ENCODE measurements around the gene UNC93B1. TPM values are rescaled to one million over a fixed set of nuclear protein-coding genes. Genes with fewer than 3 reads are reported as not detected.

The UNC93B1 gene
- total and polyA plus RNA-seq, 12 donors: 3.2 to 18.2 (median 6.8) TPM

DNA sequence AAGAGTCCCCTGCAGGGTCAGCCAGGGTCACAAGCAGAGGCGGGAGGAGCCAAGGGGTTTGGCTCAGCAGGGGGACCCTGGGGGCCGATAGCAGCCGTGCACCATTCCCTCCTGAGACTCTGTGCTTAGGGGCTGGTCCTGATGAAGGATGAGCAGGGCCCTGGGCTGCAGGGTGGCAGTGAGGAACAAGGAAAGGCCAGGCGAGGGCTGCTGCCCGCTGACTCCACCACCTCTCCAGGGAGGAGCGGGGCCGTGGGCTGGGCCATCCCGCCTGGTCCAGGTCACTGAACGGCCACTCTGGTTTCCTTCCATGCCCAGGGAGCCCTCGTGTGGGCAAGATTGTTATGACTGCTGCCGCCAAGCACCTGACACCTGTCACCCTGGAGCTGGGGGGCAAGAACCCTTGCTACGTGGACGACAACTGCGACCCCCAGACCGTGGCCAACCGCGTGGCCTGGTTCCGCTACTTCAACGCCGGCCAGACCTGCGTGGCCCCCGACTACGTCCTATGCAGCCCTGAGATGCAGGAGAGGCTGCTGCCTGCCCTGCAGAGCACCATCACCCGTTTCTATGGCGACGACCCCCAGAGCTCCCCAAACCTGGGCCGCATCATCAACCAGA is 17.4 kb upstream of the UNC93B1 start:
- H3K4me3 ChIP-seq: no peak overlapping the region
- ATAC-seq: peak in 4 of 8 donors; percentile 20 to 32 (median 31)
- peaks cover 0 to 13% (median 0%) of the 10 kb centered on the region in 11 donors for H3K9me3 ChIP-seq

GRCh38 chr11:68020575-68020974 is 16.7 kb upstream of the UNC93B1 start:
- intact Hi-C loops (cut with DNase I): no loop called here

More for the DNA sequence above, 17.4 kb upstream of the UNC93B1 start:
- peak in 2 of 9 donors; percentile 19 to 33 for TF ChIP-seq CTCF (IDR thresholded peaks at IDR 0.05)
- Histone ChIP-seq H3K27me3 (no peaks in the 10 kb centered on the region), H3K4me1 (peaks cover 0 to 10% (median 4%) of the 10 kb centered on the region in 9 donors), H3K36me3 (peaks cover 0 to 54% (median 0%) of the 10 kb centered on the region in 9 donors), H3K27ac (no peak overlapping the region)
- intact Hi-C loops (cut with DNase I): no loop called here
- WGBS, 2 donors: 69 to 80% methylated on average over 26 to 27 of the region's 27 CpGs
- DNase-seq: no peak

GRCh38 chr11:68019486-68019885 is 15.6 kb upstream of the UNC93B1 start:
- WGBS, 2 donors: 89 to 91% methylated on average over 12 of the region's 12 CpGs
- ATAC-seq (no peak), DNase-seq (no peak)
- TF ChIP-seq CTCF (IDR thresholded peaks at IDR 0.05): no peak
- peaks cover 0 to 10% (median 5%) of the 10 kb centered on the region in 9 donors for H3K4me1 ChIP-seq
- H3K4me3 ChIP-seq: no peak overlapping the region
- H3K27me3 ChIP-seq: no peaks in the 10 kb centered on the region
- no peak overlapping the region for H3K27ac ChIP-seq
- H3K36me3 ChIP-seq: peaks cover 0 to 36% (median 0%) of the 10 kb centered on the region in 9 donors
- peaks cover 0 to 6% (median 0%) of the 10 kb centered on the region in 11 donors for H3K9me3 ChIP-seq
- intact Hi-C loops (cut with DNase I): loop anchor here in 2 of 10 donors (5.0 to 10.0 kb wide), 2 partner anchors 185 to 1723 kb away; no protein-coding TSS in a partner anchor

More at GRCh38 chr11:68020575-68020974, 16.7 kb upstream of the UNC93B1 start:
- no peak overlapping the region for H3K4me3 ChIP-seq
- H3K27me3 ChIP-seq: no peaks in the 10 kb centered on the region
- ATAC-seq: peak in 3 of 8 donors; percentile 4 to 22 (median 18)
- WGBS, 2 donors: 45 to 56% methylated on average over 11 of the region's 11 CpGs
- peaks cover 0 to 13% (median 0%) of the 10 kb centered on the region in 11 donors for H3K9me3 ChIP-seq
- no peak for DNase-seq
- H3K4me1 ChIP-seq: peaks cover 0 to 10% (median 4%) of the 10 kb centered on the region in 9 donors
- H3K27ac ChIP-seq: no peak overlapping the region
- peak in 4 of 9 donors; percentile 15 to 25 (median 22) for TF ChIP-seq CTCF (IDR thresholded peaks at IDR 0.05)
- H3K36me3 ChIP-seq: peaks cover 0 to 47% (median 0%) of the 10 kb centered on the region in 9 donors

- WGBS, 2 donors: 91 to 93% methylated on average over 18 of the region's 18 CpGs
- Histone ChIP-seq H3K4me3 (no peak overlapping the region), H3K4me1 (peaks cover 0 to 17% (median 5%) of the 10 kb centered on the region in 9 donors), H3K27me3 (no peaks in the 10 kb centered on the region), H3K36me3 (peaks cover 0 to 30% (median 0%) of the 10 kb centered on the region in 9 donors), H3K9me3 (no peaks in the 10 kb centered on the region), H3K27ac (no peak overlapping the region)
- no peak for DNase-seq
- intact Hi-C loops (cut with DNase I): loop anchor here in 2 of 10 donors (5.0 to 10.0 kb wide), 2 partner anchors 186 to 1724 kb away; no protein-coding TSS in a partner anchor
- ATAC-seq: no peak
- TF ChIP-seq CTCF (IDR thresholded peaks at IDR 0.05): no peak
Measured at GRCh38 chr11:68018730-68019190, 14.9 kb upstream of the UNC93B1 start.

All from heart right ventricle (tissue), 16 donors.